HepG2 (cell line): ENCODE results near the gene JMJD8. TPM values are rescaled to one million over a fixed set of nuclear protein-coding genes. Genes with fewer than 3 reads are reported as not detected.

Experiments
- CHCHD3 ChIP-seq: sonication (generic); formaldehyde crosslinking; IDR thresholded peaks from 2 replicates; pipeline ENCODE4 v1.8.0; 2022; ENCODE audit warnings: mild to moderate bottlenecking, missing genetic modification reagents, moderate library complexity
- DMAP1 ChIP-seq: IDR thresholded peaks from 2 replicates; pipeline ENCODE4 v1.6.1; 2016
- JUNB ChIP-seq: sonication (generic); formaldehyde crosslinking; IDR thresholded peaks from 2 replicates; pipeline ENCODE4 v1.8.0; 2022; ENCODE audit warnings: missing genetic modification reagents, mild to moderate bottlenecking, borderline replicate concordance
- MAFK ChIP-seq, 2 experiments: IDR thresholded peaks in 1 of 2; conservative IDR thresholded peaks in 1 of 2; 2 replicates each; pipeline ENCODE4 v1.6.1; 2011; ENCODE audit warnings: improper control_type of control experiment in 2 of 2, low read length in 2 of 2
- MIER3 ChIP-seq: IDR thresholded peaks from 2 replicates; pipeline ENCODE4 v1.6.1; 2016; ENCODE audit warnings: missing compliant biosample characterization, borderline replicate concordance
- NFATC3 ChIP-seq: sonication (generic); formaldehyde crosslinking; IDR thresholded peaks from 2 replicates; pipeline ENCODE4 v1.5.1; 2020; ENCODE audit warnings: mild to moderate bottlenecking, missing genetic modification reagents
- PAF1 ChIP-seq: IDR thresholded peaks from 2 replicates; pipeline ENCODE4 v1.6.1; 2016; ENCODE audit warnings: missing genetic modification reagents, missing compliant biosample characterization
- PRMT3 ChIP-seq: sonication (generic); formaldehyde crosslinking; IDR thresholded peaks from 2 replicates; pipeline ENCODE4 v1.8.1; 2022; ENCODE audit warnings: low read depth, mild to moderate bottlenecking, moderate library complexity, missing genetic modification reagents, borderline replicate concordance
- RFXAP ChIP-seq: sonication (generic); formaldehyde crosslinking; IDR thresholded peaks from 2 replicates; pipeline ENCODE4 v1.4.0; 2020; ENCODE audit warnings: missing genetic modification reagents, borderline replicate concordance
- SRF ChIP-seq: IDR thresholded peaks from 2 replicates; pipeline ENCODE4 v1.6.1; 2011; ENCODE audit warnings: mild to moderate bottlenecking, low read depth, low read length, moderate library complexity
- TAF15 ChIP-seq: fragments of 200-400 bp; formaldehyde crosslinking; IDR thresholded peaks from one replicate; pipeline ENCODE4 v1.6.1; 2018; ENCODE audit warnings: mild to moderate bottlenecking, low read depth, low read length; ENCODE audit not compliant: poor library complexity, severe bottlenecking
- TP53 ChIP-seq: sonication (generic); formaldehyde crosslinking; conservative IDR thresholded peaks from 2 replicates; pipeline ENCODE4 v1.4.0; 2020; ENCODE audit warnings: missing genetic modification reagents
- XBP1 ChIP-seq: sonication (generic); formaldehyde crosslinking; IDR thresholded peaks from 2 replicates; pipeline ENCODE4 v1.5.0; 2020; ENCODE audit warnings: missing genetic modification reagents
- ZNF10 ChIP-seq: sonication (generic); formaldehyde crosslinking; IDR thresholded peaks from 2 replicates; pipeline ENCODE4 v1.4.0; 2020; ENCODE audit warnings: mild to moderate bottlenecking, low read depth, missing genetic modification reagents, borderline replicate concordance
- ZNF530 ChIP-seq: sonication (generic); formaldehyde crosslinking; IDR thresholded peaks from 2 replicates; pipeline ENCODE4 v1.5.0; 2020; ENCODE audit warnings: low read depth, mild to moderate bottlenecking, missing genetic modification reagents
- ZNF614 ChIP-seq: IDR thresholded peaks from 2 replicates; pipeline ENCODE4 v1.6.1; 2018; ENCODE audit warnings: missing biosample characterization, missing genetic modification reagents, inconsistent platforms, borderline replicate concordance
- ZNF737 ChIP-seq: sonication (generic); formaldehyde crosslinking; IDR thresholded peaks from 2 replicates; pipeline ENCODE4 v1.5.0; 2020; ENCODE audit warnings: missing genetic modification reagents, mild to moderate bottlenecking, borderline replicate concordance
- ZNF766 ChIP-seq: sonication (generic); formaldehyde crosslinking; IDR thresholded peaks from 2 replicates; pipeline ENCODE4 v1.5.0; 2020; ENCODE audit warnings: missing genetic modification reagents, borderline replicate concordance
- polyA plus RNA-seq, 8 experiments: library from polyadenylated mRNA; depleted of rRNA in 3 of 8; stranded (reverse) in 7 of 8; unstranded in 1 of 8; fragments of >200 nt; fragmentation: Illumina TruSeq in 4 of 8; extraction: Trizol in 4 of 8; gene quantifications; 2 replicates each; pipeline versions ENCODE4 v1.2.1 to v1.2.3, GENCODE V29; 2011 to 2016; ENCODE audit warnings: low read depth in 4 of 8, missing spikeins in 1 of 8, mixed read lengths in 1 of 8; ENCODE audit not compliant: insufficient read depth in 1 of 8
- total RNA-seq, 5 experiments: library from RNA; depleted of rRNA; stranded (reverse); fragments of >200 nt; fragmentation: Illumina TruSeq; extraction: Trizol; gene quantifications; 2 replicates each; pipeline ENCODE4 v1.2.3, GENCODE V29; 2016; ENCODE audit warnings: low read depth in 1 of 5
- TF ChIP-seq, protein P1 (sequence below): sonication (generic); formaldehyde crosslinking; IDR thresholded peaks from 2 replicates; pipeline ENCODE4 v1.4.0; 2020; ENCODE audit warnings: mild to moderate bottlenecking, missing genetic modification reagents
- TF ChIP-seq, protein P2 (sequence below): sonication (generic); formaldehyde crosslinking; conservative IDR thresholded peaks from 2 replicates; pipeline ENCODE4 v1.4.0; 2020; ENCODE audit warnings: mild to moderate bottlenecking, missing genetic modification reagents, moderate library complexity

Gene JMJD8
- total and polyA plus RNA-seq, 2 of the 13 experiments (the other 11 are each of a cell fraction or from before 2014, with no cell fraction given): 2.6 to 11.8 TPM

GRCh38 chr16:667780-668518, 16.2 kb downstream of the JMJD8 start, which contains the start of gene RHOT2 (continued):
- TF ChIP-seq DMAP1 (CRISPR knock-in tag): peak; percentile 38; the same call in 1 of the 2 replicates
- TF ChIP-seq, protein P1, sequence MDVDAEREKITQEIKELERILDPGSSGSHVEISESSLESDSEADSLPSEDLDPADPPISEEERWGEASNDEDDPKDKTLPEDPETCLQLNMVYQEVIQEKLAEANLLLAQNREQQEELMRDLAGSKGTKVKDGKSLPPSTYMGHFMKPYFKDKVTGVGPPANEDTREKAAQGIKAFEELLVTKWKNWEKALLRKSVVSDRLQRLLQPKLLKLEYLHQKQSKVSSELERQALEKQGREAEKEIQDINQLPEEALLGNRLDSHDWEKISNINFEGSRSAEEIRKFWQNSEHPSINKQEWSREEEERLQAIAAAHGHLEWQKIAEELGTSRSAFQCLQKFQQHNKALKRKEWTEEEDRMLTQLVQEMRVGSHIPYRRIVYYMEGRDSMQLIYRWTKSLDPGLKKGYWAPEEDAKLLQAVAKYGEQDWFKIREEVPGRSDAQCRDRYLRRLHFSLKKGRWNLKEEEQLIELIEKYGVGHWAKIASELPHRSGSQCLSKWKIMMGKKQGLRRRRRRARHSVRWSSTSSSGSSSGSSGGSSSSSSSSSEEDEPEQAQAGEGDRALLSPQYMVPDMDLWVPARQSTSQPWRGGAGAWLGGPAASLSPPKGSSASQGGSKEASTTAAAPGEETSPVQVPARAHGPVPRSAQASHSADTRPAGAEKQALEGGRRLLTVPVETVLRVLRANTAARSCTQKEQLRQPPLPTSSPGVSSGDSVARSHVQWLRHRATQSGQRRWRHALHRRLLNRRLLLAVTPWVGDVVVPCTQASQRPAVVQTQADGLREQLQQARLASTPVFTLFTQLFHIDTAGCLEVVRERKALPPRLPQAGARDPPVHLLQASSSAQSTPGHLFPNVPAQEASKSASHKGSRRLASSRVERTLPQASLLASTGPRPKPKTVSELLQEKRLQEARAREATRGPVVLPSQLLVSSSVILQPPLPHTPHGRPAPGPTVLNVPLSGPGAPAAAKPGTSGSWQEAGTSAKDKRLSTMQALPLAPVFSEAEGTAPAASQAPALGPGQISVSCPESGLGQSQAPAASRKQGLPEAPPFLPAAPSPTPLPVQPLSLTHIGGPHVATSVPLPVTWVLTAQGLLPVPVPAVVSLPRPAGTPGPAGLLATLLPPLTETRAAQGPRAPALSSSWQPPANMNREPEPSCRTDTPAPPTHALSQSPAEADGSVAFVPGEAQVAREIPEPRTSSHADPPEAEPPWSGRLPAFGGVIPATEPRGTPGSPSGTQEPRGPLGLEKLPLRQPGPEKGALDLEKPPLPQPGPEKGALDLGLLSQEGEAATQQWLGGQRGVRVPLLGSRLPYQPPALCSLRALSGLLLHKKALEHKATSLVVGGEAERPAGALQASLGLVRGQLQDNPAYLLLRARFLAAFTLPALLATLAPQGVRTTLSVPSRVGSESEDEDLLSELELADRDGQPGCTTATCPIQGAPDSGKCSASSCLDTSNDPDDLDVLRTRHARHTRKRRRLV (CRISPR knock-in tag): no peak
- peak; percentile 68; the same call in 1 of the 2 replicates for TF ChIP-seq PRMT3 (CRISPR knock-in tag)
- peak; percentile 44; the same call in 1 of the 2 replicates for TF ChIP-seq MIER3 (CRISPR knock-in tag)
- TF ChIP-seq ZNF737 (CRISPR knock-in tag): no peak
- 0 out of 2 replicates have a peak, but pooled peaks have one; percentile 23 for TF ChIP-seq CHCHD3 (CRISPR knock-in tag)
- TF ChIP-seq JUNB (CRISPR knock-in tag): no peak
- no peak for TF ChIP-seq XBP1
- TF ChIP-seq SRF: no peak
- no peak for TF ChIP-seq PAF1 (CRISPR knock-in tag)
- TF ChIP-seq, protein P2, sequence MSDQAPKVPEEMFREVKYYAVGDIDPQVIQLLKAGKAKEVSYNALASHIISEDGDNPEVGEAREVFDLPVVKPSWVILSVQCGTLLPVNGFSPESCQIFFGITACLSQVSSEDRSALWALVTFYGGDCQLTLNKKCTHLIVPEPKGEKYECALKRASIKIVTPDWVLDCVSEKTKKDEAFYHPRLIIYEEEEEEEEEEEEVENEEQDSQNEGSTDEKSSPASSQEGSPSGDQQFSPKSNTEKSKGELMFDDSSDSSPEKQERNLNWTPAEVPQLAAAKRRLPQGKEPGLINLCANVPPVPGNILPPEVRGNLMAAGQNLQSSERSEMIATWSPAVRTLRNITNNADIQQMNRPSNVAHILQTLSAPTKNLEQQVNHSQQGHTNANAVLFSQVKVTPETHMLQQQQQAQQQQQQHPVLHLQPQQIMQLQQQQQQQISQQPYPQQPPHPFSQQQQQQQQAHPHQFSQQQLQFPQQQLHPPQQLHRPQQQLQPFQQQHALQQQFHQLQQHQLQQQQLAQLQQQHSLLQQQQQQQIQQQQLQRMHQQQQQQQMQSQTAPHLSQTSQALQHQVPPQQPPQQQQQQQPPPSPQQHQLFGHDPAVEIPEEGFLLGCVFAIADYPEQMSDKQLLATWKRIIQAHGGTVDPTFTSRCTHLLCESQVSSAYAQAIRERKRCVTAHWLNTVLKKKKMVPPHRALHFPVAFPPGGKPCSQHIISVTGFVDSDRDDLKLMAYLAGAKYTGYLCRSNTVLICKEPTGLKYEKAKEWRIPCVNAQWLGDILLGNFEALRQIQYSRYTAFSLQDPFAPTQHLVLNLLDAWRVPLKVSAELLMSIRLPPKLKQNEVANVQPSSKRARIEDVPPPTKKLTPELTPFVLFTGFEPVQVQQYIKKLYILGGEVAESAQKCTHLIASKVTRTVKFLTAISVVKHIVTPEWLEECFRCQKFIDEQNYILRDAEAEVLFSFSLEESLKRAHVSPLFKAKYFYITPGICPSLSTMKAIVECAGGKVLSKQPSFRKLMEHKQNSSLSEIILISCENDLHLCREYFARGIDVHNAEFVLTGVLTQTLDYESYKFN: peak; percentile 51
- TF ChIP-seq NFATC3 (CRISPR knock-in tag): no peak
- TF ChIP-seq RFXAP: peak; percentile 92; the same call in 1 of the 2 replicates
- no peak for TF ChIP-seq TAF15
- TF ChIP-seq ZNF614: peak; percentile 59; the same call in 1 of the 2 replicates
- peak; percentile 73; the same call in 1 of the 2 replicates for TF ChIP-seq ZNF766 (CRISPR knock-in tag)
- TF ChIP-seq TP53 (CRISPR knock-in tag): 0 out of 2 replicates have a peak, but pooled peaks have one; percentile 9
- TF ChIP-seq ZNF530 (CRISPR knock-in tag): no peak
- TF ChIP-seq MAFK (conservative IDR thresholded peaks at IDR 0.05 in 1 of 2, IDR thresholded peaks at IDR 0.05 in 1 of 2; ENCODE audit: low read length in 2 of 2): no peak
- no peak for TF ChIP-seq ZNF10 (CRISPR knock-in tag)
